Trophoblast cell (in vitro differentiated cells and primary cell): ENCODE results near the gene PROZ.
"Not testable (repeated sequence)": the region's sequence is repeated elsewhere in the genome, so short reads cannot be mapped to it uniquely, and the experiment has no call there.

Experiments
- DNase-seq, 2 donors: peaks; one replicate each; pipeline ENCODE4 v3.0.0-alpha.2; 2016
- H2AFZ ChIP-seq: 2 replicates; pipeline ENCODE4 v1.6.1; 2013; ENCODE audit warnings: low read length, moderate library complexity, mild to moderate bottlenecking; ENCODE audit not compliant: insufficient read depth, poor library complexity
- H2AK5ac ChIP-seq: 2 replicates; pipeline ENCODE4 v1.6.1; 2013; ENCODE audit warnings: mild to moderate bottlenecking, low read length
- H2BK120ac ChIP-seq: 2 replicates; pipeline ENCODE4 v1.6.1; 2013; ENCODE audit warnings: low read length, mild to moderate bottlenecking, moderate library complexity; ENCODE audit not compliant: insufficient read depth, poor library complexity
- H2BK12ac ChIP-seq: 2 replicates; pipeline ENCODE4 v1.6.1; 2013; ENCODE audit warnings: mild to moderate bottlenecking, low read length, moderate library complexity
- H2BK5ac ChIP-seq: 2 replicates; pipeline ENCODE4 v1.6.1; 2013; ENCODE audit warnings: low read length, low read depth, moderate library complexity, mild to moderate bottlenecking; ENCODE audit not compliant: poor library complexity
- H3K14ac ChIP-seq: 2 replicates; pipeline ENCODE4 v1.6.1; 2013; ENCODE audit warnings: mild to moderate bottlenecking, low read length
- H3K18ac ChIP-seq: 2 replicates; pipeline ENCODE4 v1.6.1; 2013; ENCODE audit warnings: mild to moderate bottlenecking, low read length
- H3K23ac ChIP-seq: 2 replicates; pipeline ENCODE4 v1.6.1; 2013; ENCODE audit warnings: low read length
- H3K27ac ChIP-seq: 2 replicates; pipeline ENCODE4 v1.5.1; 2013; ENCODE audit warnings: low read depth, mild to moderate bottlenecking, inconsistent platforms, low read length, moderate library complexity
- H3K27me3 ChIP-seq: 2 replicates; pipeline ENCODE4 v1.6.1; 2013; ENCODE audit warnings: inconsistent platforms, mild to moderate bottlenecking, low read length, moderate library complexity; ENCODE audit not compliant: insufficient read depth
- H3K36me3 ChIP-seq, 2 experiments: 1 replicate in 1 of 2; 2 replicates in 1 of 2; pipeline ENCODE4 v1.6.1; 2013; ENCODE audit warnings: low read length in 2 of 2, mild to moderate bottlenecking in 2 of 2, moderate library complexity in 1 of 2; ENCODE audit not compliant: insufficient read depth in 2 of 2, control insufficient read depth in 1 of 2
- H3K4ac ChIP-seq: 2 replicates; pipeline ENCODE4 v1.6.1; 2013; ENCODE audit warnings: low read depth, mild to moderate bottlenecking, low read length, moderate library complexity
- H3K4me1 ChIP-seq, 2 experiments: 1 replicate in 1 of 2; 2 replicates in 1 of 2; pipeline ENCODE4 v1.6.1; 2013; ENCODE audit warnings: low read length in 2 of 2, mild to moderate bottlenecking in 2 of 2, moderate library complexity in 1 of 2; ENCODE audit not compliant: insufficient read depth in 2 of 2, control insufficient read depth in 1 of 2
- H3K4me2 ChIP-seq: 2 replicates; pipeline ENCODE4 v1.6.1; 2013; ENCODE audit warnings: inconsistent platforms, mild to moderate bottlenecking, low read length, moderate library complexity
- H3K4me3 ChIP-seq: 2 replicates; pipeline ENCODE4 v1.5.1; 2013; ENCODE audit warnings: mild to moderate bottlenecking, low read depth, low read length, inconsistent platforms
- H3K79me1 ChIP-seq: one replicate; pipeline ENCODE4 v1.6.1; 2013; ENCODE audit warnings: low read length
- H3K79me2 ChIP-seq: 2 replicates; pipeline ENCODE4 v1.6.1; 2013; ENCODE audit warnings: low read length, mild to moderate bottlenecking; ENCODE audit not compliant: control insufficient read depth, insufficient read depth, poor library complexity
- H3K9ac ChIP-seq: 2 replicates; pipeline ENCODE4 v1.6.1; 2013; ENCODE audit warnings: mild to moderate bottlenecking, low read length
- H3K9me3 ChIP-seq: 2 replicates; pipeline ENCODE4 v1.6.1; 2013; ENCODE audit warnings: low read depth, mild to moderate bottlenecking, control low read depth, inconsistent platforms, low read length; ENCODE audit not compliant: insufficient read depth
- H4K12ac ChIP-seq: 2 replicates; pipeline ENCODE4 v1.6.1; 2013; ENCODE audit warnings: low read depth, mild to moderate bottlenecking, low read length, moderate library complexity
- H4K8ac ChIP-seq: 2 replicates; pipeline ENCODE4 v1.6.1; 2013; ENCODE audit warnings: low read depth, mild to moderate bottlenecking, low read length, moderate library complexity
- H4K91ac ChIP-seq: one replicate; pipeline ENCODE4 v1.6.1; 2013; ENCODE audit warnings: low read depth, mild to moderate bottlenecking, low read length, moderate library complexity
- WGBS: extraction: QIAGEN DNeasy Blood & Tissue Kit; methylation state at CpG from one replicate; pipeline ENCODE4 v1.1.7; 2013; ENCODE audit warnings: missing lambda C conversion rate; ENCODE audit not compliant: insufficient read length, insufficient coverage; ENCODE audit errors: extremely low coverage; 5-methylcytosine and 5-hydroxymethylcytosine counted together

The PROZ gene

GRCh38 chr13:113161975-113162374 lies 3.5 kb downstream of the PROZ start:
- H3K18ac ChIP-seq, H3K27ac ChIP-seq, H2BK5ac ChIP-seq, H3K4me2 ChIP-seq, H3K36me3 ChIP-seq, H4K8ac ChIP-seq, H3K14ac ChIP-seq, H3K79me1 ChIP-seq, H3K4ac ChIP-seq, H2BK120ac ChIP-seq, H3K4me1 ChIP-seq, H3K27me3 ChIP-seq, DNase-seq, H3K4me3 ChIP-seq, H3K9me3 ChIP-seq, H2AK5ac ChIP-seq, H2BK12ac ChIP-seq, H3K23ac ChIP-seq, H4K12ac ChIP-seq, H3K9ac ChIP-seq, H2AFZ ChIP-seq, H3K79me2 ChIP-seq, H4K91ac ChIP-seq: not testable (repeated sequence)
- no CpG with 5 or more reads among the region's 13 CpGs for WGBS

GRCh38 chr13:113162783-113163685 lies 4.6 kb downstream of the PROZ start:
- no peak overlapping the region for H2AFZ ChIP-seq

GRCh38 chr13:113164492-113164891 lies 6.0 kb downstream of the PROZ start:
- no peak overlapping the region for H2AFZ ChIP-seq
- H3K36me3 ChIP-seq = peaks cover 5 to 6% of the 10 kb centered on the region in 2 experiments
- no peak overlapping the region for H3K9ac ChIP-seq
- no peaks in the 10 kb centered on the region for H3K9me3 ChIP-seq
- WGBS = no CpG with 5 or more reads among the region's 12 CpGs
- no peak overlapping the region for H2BK5ac ChIP-seq
- no peak overlapping the region for H3K23ac ChIP-seq
- no peak overlapping the region for H4K8ac ChIP-seq
- H4K91ac ChIP-seq = no peak overlapping the region
- H3K14ac ChIP-seq = no peak overlapping the region
- H4K12ac ChIP-seq = no peak overlapping the region
- no peak overlapping the region for H2BK120ac ChIP-seq
- no peak overlapping the region for H3K27ac ChIP-seq
- H2BK12ac ChIP-seq = no peak overlapping the region
- no peak overlapping the region for H3K4me3 ChIP-seq
- no peaks in the 10 kb centered on the region for H3K79me2 ChIP-seq
- H3K4ac ChIP-seq = no peak overlapping the region
- no peak overlapping the region for H3K4me2 ChIP-seq
- no peak overlapping the region for H3K18ac ChIP-seq
- H2AK5ac ChIP-seq = no peak overlapping the region
- DNase-seq = no peak
- no peaks in the 10 kb centered on the region for H3K79me1 ChIP-seq
- no peaks in the 10 kb centered on the region for H3K27me3 ChIP-seq
- H3K4me1 ChIP-seq = no peaks in the 10 kb centered on the region

More at GRCh38 chr13:113162783-113163685, 4.6 kb downstream of the PROZ start:
- Histone ChIP-seq H3K9me3 (no peaks in the 10 kb centered on the region), H2AK5ac (no peak overlapping the region), H3K14ac (no peak overlapping the region), H2BK12ac (no peak overlapping the region), H3K4me3 (no peak overlapping the region), H3K27me3 (no peaks in the 10 kb centered on the region), H3K23ac (no peak overlapping the region), H4K91ac (no peak overlapping the region), H3K79me1 (no peaks in the 10 kb centered on the region), H4K12ac (no peak overlapping the region), H3K18ac (no peak overlapping the region), H2BK120ac (no peak overlapping the region), H3K27ac (no peak overlapping the region), H3K4me1 (no peaks in the 10 kb centered on the region), H3K4ac (no peak overlapping the region), H3K4me2 (no peak overlapping the region), H2BK5ac (no peak overlapping the region), H3K36me3 (peaks cover 3% of the 10 kb centered on the region in 2 experiments), H3K79me2 (no peaks in the 10 kb centered on the region), H4K8ac (no peak overlapping the region), H3K9ac (no peak overlapping the region)
- DNase-seq = no peak
- no CpG with 5 or more reads among the region's 25 CpGs for WGBS

- no peak overlapping the region for H3K18ac ChIP-seq
- H3K23ac ChIP-seq = no peak overlapping the region
- H3K4me1 ChIP-seq = no peaks in the 10 kb centered on the region
- no CpG with 5 or more reads among the region's 10 CpGs for WGBS
- H3K4me2 ChIP-seq = no peak overlapping the region
- peaks cover 8 to 11% of the 10 kb centered on the region in 2 experiments for H3K36me3 ChIP-seq
- no peaks in the 10 kb centered on the region for H3K79me2 ChIP-seq
- no peak overlapping the region for H3K4ac ChIP-seq
- H3K4me3 ChIP-seq = no peak overlapping the region
- no peak overlapping the region for H2BK5ac ChIP-seq
- no peak overlapping the region for H2BK12ac ChIP-seq
- H2AK5ac ChIP-seq = no peak overlapping the region
- H4K8ac ChIP-seq = no peak overlapping the region
- no peak overlapping the region for H3K27ac ChIP-seq
- no peak overlapping the region for H3K9ac ChIP-seq
- H3K27me3 ChIP-seq = no peaks in the 10 kb centered on the region
- H4K91ac ChIP-seq = no peak overlapping the region
- no peak overlapping the region for H2BK120ac ChIP-seq
- no peak overlapping the region for H4K12ac ChIP-seq
- no peak overlapping the region for H2AFZ ChIP-seq
- H3K79me1 ChIP-seq = no peaks in the 10 kb centered on the region
- no peak overlapping the region for H3K14ac ChIP-seq
- H3K9me3 ChIP-seq = peaks cover 1% of the 10 kb centered on the region
- DNase-seq = no peak
Observed at GRCh38 chr13:113166266-113166665, 7.8 kb downstream of the PROZ start.
